A673 (cell line): Measurements from ENCODE around the gene AFG1L.

Experiments used
- EZH2 ChIP-seq: fragments of 200-600 bp; sonication (generic); IDR thresholded peaks from 2 replicates; pipeline ENCODE4 v1.6.1; 2017; ENCODE audit warnings: borderline replicate concordance, low read depth, mild to moderate bottlenecking, mixed read lengths, antibody characterized with exemption, low read length; ENCODE audit not compliant: poor library complexity, severe bottlenecking
- TF ChIP-seq, protein P1 (sequence below): fragments of 300-800, 200-600 bp; sonication (generic); conservative IDR thresholded peaks from 2 replicates; pipeline ENCODE4 v1.5.1; 2017; ENCODE audit warnings: low read depth, mild to moderate bottlenecking, antibody characterized with exemption, low read length, moderate library complexity, mixed read lengths

DNA sequence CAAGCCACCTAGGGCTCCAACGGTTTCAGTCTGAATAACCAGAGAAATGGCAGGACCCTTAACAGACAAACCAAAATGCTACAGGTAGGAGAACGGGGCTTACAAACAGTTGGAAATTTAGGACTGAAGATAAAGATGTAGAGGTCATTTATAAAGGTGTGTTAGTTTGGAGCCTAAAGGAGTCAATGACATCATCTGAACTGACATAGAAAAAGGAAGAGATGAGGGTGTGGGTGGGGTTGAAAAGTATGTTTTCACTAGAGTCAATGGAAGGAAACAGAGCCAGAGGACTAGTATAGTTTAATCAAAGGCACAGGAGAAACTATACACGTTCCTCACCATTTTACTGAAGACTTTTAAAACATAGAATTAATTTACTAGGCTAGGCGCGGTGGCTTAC is 194.8 kb downstream of the AFG1L start:
- TF ChIP-seq, protein P1, sequence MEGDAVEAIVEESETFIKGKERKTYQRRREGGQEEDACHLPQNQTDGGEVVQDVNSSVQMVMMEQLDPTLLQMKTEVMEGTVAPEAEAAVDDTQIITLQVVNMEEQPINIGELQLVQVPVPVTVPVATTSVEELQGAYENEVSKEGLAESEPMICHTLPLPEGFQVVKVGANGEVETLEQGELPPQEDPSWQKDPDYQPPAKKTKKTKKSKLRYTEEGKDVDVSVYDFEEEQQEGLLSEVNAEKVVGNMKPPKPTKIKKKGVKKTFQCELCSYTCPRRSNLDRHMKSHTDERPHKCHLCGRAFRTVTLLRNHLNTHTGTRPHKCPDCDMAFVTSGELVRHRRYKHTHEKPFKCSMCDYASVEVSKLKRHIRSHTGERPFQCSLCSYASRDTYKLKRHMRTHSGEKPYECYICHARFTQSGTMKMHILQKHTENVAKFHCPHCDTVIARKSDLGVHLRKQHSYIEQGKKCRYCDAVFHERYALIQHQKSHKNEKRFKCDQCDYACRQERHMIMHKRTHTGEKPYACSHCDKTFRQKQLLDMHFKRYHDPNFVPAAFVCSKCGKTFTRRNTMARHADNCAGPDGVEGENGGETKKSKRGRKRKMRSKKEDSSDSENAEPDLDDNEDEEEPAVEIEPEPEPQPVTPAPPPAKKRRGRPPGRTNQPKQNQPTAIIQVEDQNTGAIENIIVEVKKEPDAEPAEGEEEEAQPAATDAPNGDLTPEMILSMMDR = no peak
- no peak for TF ChIP-seq EZH2
